Measurements from ENCODE around the gene MAP3K20.

The MAP3K20 gene

GRCh38 chr2:173059971-173060461, 15.6 kb upstream of the MAP3K20 start:
- H3K9me3 Mint-ChIP-seq: no peaks in the 10 kb centered on the region
- ATAC-seq (ENCODE audit: low read depth): peak; percentile 48

GRCh38 chr2:173062801-173063200, 12.8 kb upstream of the MAP3K20 start:
- Mint-ChIP-seq H3K9me3 (no peaks in the 10 kb centered on the region), H3K4me3 (no peak overlapping the region), H3K27ac (no peak overlapping the region), H3K27me3 (peaks cover 18% of the 10 kb centered on the region), H3K36me3 (no peaks in the 10 kb centered on the region), H3K4me1 (peaks cover 8% of the 10 kb centered on the region)
- ATAC-seq (ENCODE audit: low read depth): no peak
- DNase-seq (ENCODE audit: low spot score in 2 of 2): no peak

More at GRCh38 chr2:173059971-173060461, 15.6 kb upstream of the MAP3K20 start:
- peaks cover 8% of the 10 kb centered on the region for H3K4me1 Mint-ChIP-seq
- peaks cover 11% of the 10 kb centered on the region for H3K27me3 Mint-ChIP-seq
- peak overlapping the region; percentile 35 for H3K4me3 Mint-ChIP-seq
- no peak for DNase-seq (ENCODE audit: low spot score in 2 of 2)
- H3K27ac Mint-ChIP-seq: no peak overlapping the region
- no peaks in the 10 kb centered on the region for H3K36me3 Mint-ChIP-seq

GRCh38 chr2:173064151-173064805, 11.4 kb upstream of the MAP3K20 start:
- Mint-ChIP-seq H3K4me1 (peaks cover 6% of the 10 kb centered on the region), H3K36me3 (no peaks in the 10 kb centered on the region), H3K4me3 (no peak overlapping the region), H3K27me3 (peaks cover 18% of the 10 kb centered on the region), H3K27ac (no peak overlapping the region), H3K9me3 (no peaks in the 10 kb centered on the region)
- DNase-seq (ENCODE audit: low spot score in 2 of 2) (no peak), ATAC-seq (ENCODE audit: low read depth) (no peak)

- Mint-ChIP-seq H3K27ac (no peak overlapping the region), H3K4me1 (no peaks in the 10 kb centered on the region), H3K36me3 (no peaks in the 10 kb centered on the region), H3K4me3 (no peak overlapping the region), H3K9me3 (no peaks in the 10 kb centered on the region), H3K27me3 (peaks cover 18% of the 10 kb centered on the region)
- no peak for DNase-seq (ENCODE audit: low spot score in 2 of 2)
- no peak for ATAC-seq (ENCODE audit: low read depth)
These were observed 8.6 kb upstream of the MAP3K20 start for GRCh38 chr2:173066887-173067676.

- H3K9me3 Mint-ChIP-seq: no peaks in the 10 kb centered on the region
- peak overlapping the region; percentile 86 for H3K4me3 Mint-ChIP-seq
- ATAC-seq (ENCODE audit: low read depth) (no peak), DNase-seq (ENCODE audit: low spot score in 2 of 2) (no peak)
- peaks cover 11% of the 10 kb centered on the region for H3K4me1 Mint-ChIP-seq
- H3K36me3 Mint-ChIP-seq: no peaks in the 10 kb centered on the region
- H3K27ac Mint-ChIP-seq: peak overlapping the region; percentile 10
- H3K27me3 Mint-ChIP-seq: no peaks in the 10 kb centered on the region
These were observed 428 bp upstream of the MAP3K20 start for GRCh38 chr2:173075056-173075780.

GRCh38 chr2:173076581-173077345, 1.1 kb downstream of the MAP3K20 start:
- DNase-seq (ENCODE audit: low spot score in 2 of 2) (peak in 1 of 2 donors; percentile 26), ATAC-seq (ENCODE audit: low read depth) (peak; percentile 18)
- H3K4me3 Mint-ChIP-seq: peak overlapping the region; percentile 89
- H3K4me1 Mint-ChIP-seq: peaks cover 11% of the 10 kb centered on the region
- peak overlapping the region; percentile 70 for H3K27ac Mint-ChIP-seq
- no peaks in the 10 kb centered on the region for H3K36me3 Mint-ChIP-seq
- H3K9me3 Mint-ChIP-seq: no peaks in the 10 kb centered on the region
- H3K27me3 Mint-ChIP-seq: no peaks in the 10 kb centered on the region

- no peak for DNase-seq (ENCODE audit: low spot score in 2 of 2)
- H3K4me1 Mint-ChIP-seq: peaks cover 13% of the 10 kb centered on the region
- H3K27me3 Mint-ChIP-seq: no peaks in the 10 kb centered on the region
- ATAC-seq (ENCODE audit: low read depth): no peak
- H3K9me3 Mint-ChIP-seq: no peaks in the 10 kb centered on the region
- H3K36me3 Mint-ChIP-seq: peaks cover 2% of the 10 kb centered on the region
- no peak overlapping the region for H3K4me3 Mint-ChIP-seq
- H3K27ac Mint-ChIP-seq: no peak overlapping the region
These were observed 2.0 kb downstream of the MAP3K20 start for GRCh38 chr2:173077506-173078177.

- H3K9me3 Mint-ChIP-seq: no peaks in the 10 kb centered on the region
- no peak for ATAC-seq (ENCODE audit: low read depth)
- H3K27me3 Mint-ChIP-seq: no peaks in the 10 kb centered on the region
- DNase-seq (ENCODE audit: low spot score in 2 of 2): no peak
- H3K36me3 Mint-ChIP-seq: peaks cover 2% of the 10 kb centered on the region
- peaks cover 13% of the 10 kb centered on the region for H3K4me1 Mint-ChIP-seq
- no peak overlapping the region for H3K4me3 Mint-ChIP-seq
- H3K27ac Mint-ChIP-seq: no peak overlapping the region
These were observed 3.5 kb downstream of the MAP3K20 start for GRCh38 chr2:173079141-173079540.

- DNase-seq (ENCODE audit: low spot score in 2 of 2) (no peak), ATAC-seq (ENCODE audit: low read depth) (no peak)
- H3K27ac Mint-ChIP-seq: no peak overlapping the region
- no peaks in the 10 kb centered on the region for H3K9me3 Mint-ChIP-seq
- no peak overlapping the region for H3K4me3 Mint-ChIP-seq
- no peaks in the 10 kb centered on the region for H3K27me3 Mint-ChIP-seq
- H3K4me1 Mint-ChIP-seq: peaks cover 10% of the 10 kb centered on the region
- peaks cover 2% of the 10 kb centered on the region for H3K36me3 Mint-ChIP-seq
These were observed 4.6 kb downstream of the MAP3K20 start for GRCh38 chr2:173079973-173080860.

GRCh38 chr2:173086518-173087213, 11.0 kb downstream of the MAP3K20 start:
- Mint-ChIP-seq H3K4me1 (peaks cover 2% of the 10 kb centered on the region), H3K4me3 (no peak overlapping the region), H3K36me3 (peaks cover 6% of the 10 kb centered on the region), H3K27ac (no peak overlapping the region), H3K9me3 (no peaks in the 10 kb centered on the region), H3K27me3 (no peaks in the 10 kb centered on the region)
- ATAC-seq (ENCODE audit: low read depth): no peak
- DNase-seq (ENCODE audit: low spot score in 2 of 2): no peak

- Mint-ChIP-seq H3K9me3 (no peaks in the 10 kb centered on the region), H3K4me3 (no peak overlapping the region), H3K27ac (no peak overlapping the region), H3K36me3 (peaks cover 7% of the 10 kb centered on the region), H3K27me3 (no peaks in the 10 kb centered on the region), H3K4me1 (peaks cover 1% of the 10 kb centered on the region)
- DNase-seq (ENCODE audit: low spot score in 2 of 2) (no peak), ATAC-seq (ENCODE audit: low read depth) (no peak)
These were observed 11.6 kb downstream of the MAP3K20 start for GRCh38 chr2:173087214-173087581.
